ENCODE measurements around the gene ETV3L.
"Not testable (repeated sequence)": the region's sequence is repeated elsewhere in the genome, so short reads cannot be mapped to it uniquely, and the experiment has no call there.

- TF ChIP-seq CTCF, POLR2A (IDR thresholded peaks at IDR 0.05): not testable (repeated sequence)
Observed at GRCh38 chr1:157055729-157056128, 43.9 kb downstream of the ETV3L start.

Data from Peyer's patch (tissue), 4 donors.